Stomach (tissue), 9 donors: Measurements from ENCODE around the gene DOCK4. TPM values are rescaled to one million over a fixed set of nuclear protein-coding genes. Genes with fewer than 3 reads are reported as not detected.

Experiments used
- DNase-seq, 2 donors: peaks; one replicate each; pipeline versions ENCODE4 v3.0.0 to v3.0.0-alpha.2; 2013 to 2019
- H3K27ac ChIP-seq, 5 donors: fragments of 200-600 bp in 4 of 5; sonication (generic) in 4 of 5; one replicate each; pipeline ENCODE4 v1.5.1; 2013 to 2019; ENCODE audit warnings: mild to moderate bottlenecking in 1 of 5, moderate library complexity in 1 of 5
- H3K27me3 ChIP-seq, 3 donors: fragments of 200-600 bp; sonication (generic); one replicate each; pipeline ENCODE4 v1.5.1; 2017 to 2019; ENCODE audit warnings: mixed run types in 1 of 3
- H3K36me3 ChIP-seq, 4 donors: fragments of 200-600 bp; sonication (generic); 1 replicate in 3 of 4; 2 replicates in 1 of 4; pipeline ENCODE4 v1.5.1; 2016 to 2019
- H3K4me1 ChIP-seq, 4 donors: fragments of 200-600 bp; sonication (generic); one replicate each; pipeline ENCODE4 v1.5.1; 2016 to 2019
- H3K4me3 ChIP-seq, 4 donors: fragments of 200-600 bp; sonication (generic) in 3 of 4; one replicate each; pipeline ENCODE4 v1.5.1; 2016 to 2019; ENCODE audit warnings: mild to moderate bottlenecking in 1 of 4
- H3K9me3 ChIP-seq, 4 donors: fragments of 200-600 bp; sonication (generic); one replicate each; pipeline ENCODE4 v1.5.1; 2016 to 2019
- EP300 ChIP-seq: sonication (generic); formaldehyde crosslinking; IDR thresholded peaks from one replicate; pipeline ENCODE4 v1.6.1; 2017; ENCODE audit warnings: antibody characterized with exemption
- POLR2A ChIP-seq, 4 donors: fragments of 450-650 bp; IDR thresholded peaks; one replicate each; pipeline ENCODE4 v1.6.1; 2016; ENCODE audit warnings: antibody characterized with exemption in 4 of 4, control low read depth in 2 of 4, mild to moderate bottlenecking in 1 of 4, moderate library complexity in 1 of 4
- POLR2AphosphoS5 ChIP-seq, 3 donors: sonication (generic); formaldehyde crosslinking; IDR thresholded peaks; one replicate each; pipeline ENCODE4 v1.6.1; 2016; ENCODE audit warnings: antibody characterized with exemption in 3 of 3
- WGBS, 5 donors: extraction: QIAGEN DNeasy Blood & Tissue Kit in 3 of 5; methylation state at CpG; one replicate each; pipeline versions ENCODE4 v1.1.5 to v1.1.7; 2013 to 2018; 5-methylcytosine and 5-hydroxymethylcytosine counted together
- intact Hi-C: fragments of 100-400 bp; cut with DNase I; formaldehyde crosslinking; loops from one replicate; pipeline ENCODE4 v1.15.1; 2023; ENCODE audit warnings: low total_unique reads
- polyA plus RNA-seq, 3 donors: library from polyadenylated mRNA; stranded (reverse); fragments of 200-250 nt; gene quantifications; one replicate each; pipeline ENCODE4 v1.2.3, GENCODE V29; 2013
- total RNA-seq, 5 donors: library from RNA; depleted of rRNA; stranded (reverse); fragments of >200 nt; gene quantifications; one replicate each; pipeline versions ENCODE4 v1.1.0 to v1.2.3, GENCODE V29; 2014 to 2016
- TF ChIP-seq, protein P1 (sequence below), 7 experiments: fragments of 450-650 bp in 4 of 7; fragments of 200-600 bp in 3 of 7; sonication (generic) in 3 of 7; IDR thresholded peaks; one replicate each; pipeline ENCODE4 v1.5.1; 2016 to 2019; ENCODE audit warnings: antibody characterized with exemption in 7 of 7, control low read depth in 2 of 7, mild to moderate bottlenecking in 1 of 7
- donor health status: healthy with polysubstance abuse.
- donor health status: Bipolar disorder and iron deficiency.
- donor health status: healthy.

DOCK4 gene
- total and polyA plus RNA-seq, 8 donors, result 1.1 to 54.9 (median 16.4) TPM

DNA sequence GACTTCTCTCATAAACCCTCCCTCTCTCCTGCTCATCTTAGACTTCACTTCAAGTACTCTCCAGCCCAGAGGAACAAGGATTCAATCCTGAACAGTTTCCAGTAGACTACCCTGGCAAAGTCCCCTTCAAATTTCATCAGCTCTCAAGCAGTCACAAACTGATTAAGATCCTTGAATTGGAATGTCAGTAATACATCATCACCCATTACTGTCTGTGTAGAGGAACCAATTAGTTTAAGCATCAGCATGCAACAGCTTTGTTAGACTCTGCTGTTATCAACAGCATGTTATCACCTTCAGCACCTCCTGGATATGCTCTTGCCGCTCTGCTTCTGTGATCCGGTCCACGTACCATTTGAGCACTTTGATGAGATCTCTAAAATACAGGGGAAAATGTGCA lies 336.9 kb downstream of the DOCK4 start:
- WGBS, 5 donors, result 90 to 98% (median 95%) methylated on average over 3 of the region's 3 CpGs
- peaks cover 0 to 13% (median 5%) of the 10 kb centered on the region in 4 donors for H3K4me1 ChIP-seq
- intact Hi-C loops, result no loop called here
- no peaks in the 10 kb centered on the region for H3K27me3 ChIP-seq
- TF ChIP-seq POLR2A (IDR thresholded peaks at IDR 0.05) (no peak), EP300 (no peak), POLR2AphosphoS5 (IDR thresholded peaks at IDR 0.05) (no peak)
- TF ChIP-seq, protein P1, sequence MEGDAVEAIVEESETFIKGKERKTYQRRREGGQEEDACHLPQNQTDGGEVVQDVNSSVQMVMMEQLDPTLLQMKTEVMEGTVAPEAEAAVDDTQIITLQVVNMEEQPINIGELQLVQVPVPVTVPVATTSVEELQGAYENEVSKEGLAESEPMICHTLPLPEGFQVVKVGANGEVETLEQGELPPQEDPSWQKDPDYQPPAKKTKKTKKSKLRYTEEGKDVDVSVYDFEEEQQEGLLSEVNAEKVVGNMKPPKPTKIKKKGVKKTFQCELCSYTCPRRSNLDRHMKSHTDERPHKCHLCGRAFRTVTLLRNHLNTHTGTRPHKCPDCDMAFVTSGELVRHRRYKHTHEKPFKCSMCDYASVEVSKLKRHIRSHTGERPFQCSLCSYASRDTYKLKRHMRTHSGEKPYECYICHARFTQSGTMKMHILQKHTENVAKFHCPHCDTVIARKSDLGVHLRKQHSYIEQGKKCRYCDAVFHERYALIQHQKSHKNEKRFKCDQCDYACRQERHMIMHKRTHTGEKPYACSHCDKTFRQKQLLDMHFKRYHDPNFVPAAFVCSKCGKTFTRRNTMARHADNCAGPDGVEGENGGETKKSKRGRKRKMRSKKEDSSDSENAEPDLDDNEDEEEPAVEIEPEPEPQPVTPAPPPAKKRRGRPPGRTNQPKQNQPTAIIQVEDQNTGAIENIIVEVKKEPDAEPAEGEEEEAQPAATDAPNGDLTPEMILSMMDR (IDR thresholded peaks at IDR 0.05), result no peak
- H3K4me3 ChIP-seq, result no peak overlapping the region
- no peaks in the 10 kb centered on the region for H3K9me3 ChIP-seq
- no peak overlapping the region for H3K27ac ChIP-seq
- no peak for DNase-seq
- peaks cover 0 to 14% (median 10%) of the 10 kb centered on the region in 4 donors for H3K36me3 ChIP-seq

DNA sequence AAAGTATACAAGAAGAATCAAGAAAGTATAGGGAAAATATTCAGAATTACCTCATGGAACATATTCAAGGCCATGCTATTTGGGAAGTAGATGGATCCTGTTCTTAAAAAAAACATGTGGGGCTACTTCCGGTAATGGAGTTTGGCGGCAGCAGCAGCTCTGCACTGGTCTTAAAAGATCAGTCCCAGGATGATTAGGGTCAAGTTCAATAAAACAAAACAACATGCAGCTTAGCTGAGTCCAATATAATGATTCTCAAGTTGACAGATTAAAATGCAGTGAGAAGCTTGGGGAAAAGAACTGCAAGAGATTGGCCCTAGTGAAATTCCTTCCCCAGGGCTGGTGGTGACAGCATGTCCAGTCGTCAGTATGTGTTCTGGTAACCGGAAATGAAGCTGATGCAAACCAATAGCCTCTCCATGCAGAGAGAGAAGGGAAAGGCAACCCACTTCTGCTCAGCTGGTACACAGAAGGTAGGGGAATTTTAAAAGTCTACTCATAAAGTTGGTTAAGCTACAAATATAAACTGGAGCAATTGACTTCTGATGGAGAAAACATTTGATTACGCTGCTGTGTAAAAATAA lies 338.8 kb downstream of the DOCK4 start:
- 74 to 86% (median 85%) methylated on average over 5 of the region's 5 CpGs for WGBS, 5 donors
- Histone ChIP-seq H3K9me3 (no peaks in the 10 kb centered on the region), H3K27me3 (no peaks in the 10 kb centered on the region), H3K4me1 (no peaks in the 10 kb centered on the region), H3K27ac (no peak overlapping the region), H3K4me3 (no peak overlapping the region), H3K36me3 (peaks cover 0 to 14% (median 12%) of the 10 kb centered on the region in 4 donors)
- DNase-seq, result no peak
- TF ChIP-seq, protein P1 (IDR thresholded peaks at IDR 0.05), result no peak
- TF ChIP-seq POLR2A (IDR thresholded peaks at IDR 0.05), result no peak
- no peak for TF ChIP-seq EP300
- no peak for TF ChIP-seq POLR2AphosphoS5 (IDR thresholded peaks at IDR 0.05)
- intact Hi-C loops, result no loop called here

DNA sequence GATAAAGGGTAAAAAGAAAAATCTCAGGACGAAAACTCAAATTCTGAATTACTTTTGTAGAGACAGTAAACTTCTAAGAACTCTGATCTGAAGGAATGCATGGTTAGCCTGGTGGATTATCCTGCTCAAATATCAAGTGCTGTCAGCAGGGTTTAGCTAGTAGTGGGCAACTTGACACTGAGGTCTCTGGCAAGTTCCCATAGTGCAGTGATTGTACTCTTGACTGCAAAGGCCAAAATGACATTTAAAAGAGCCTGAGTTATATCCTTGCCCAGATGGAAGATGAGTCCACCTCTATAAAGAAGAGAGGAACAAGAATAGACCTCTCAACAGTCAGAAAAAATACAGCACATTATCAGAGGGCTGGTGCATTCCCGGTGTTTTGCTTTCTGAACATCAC lies 339.4 kb downstream of the DOCK4 start:
- intact Hi-C loops, result no loop called here
- no peak for DNase-seq
- H3K27me3 ChIP-seq, result no peaks in the 10 kb centered on the region
- peaks cover 0 to 14% (median 12%) of the 10 kb centered on the region in 4 donors for H3K36me3 ChIP-seq
- no peak overlapping the region for H3K27ac ChIP-seq
- H3K4me1 ChIP-seq, result no peaks in the 10 kb centered on the region
- TF ChIP-seq POLR2AphosphoS5 (IDR thresholded peaks at IDR 0.05) (no peak), EP300 (no peak), POLR2A (IDR thresholded peaks at IDR 0.05) (no peak)
- TF ChIP-seq, protein P1 (IDR thresholded peaks at IDR 0.05), result no peak
- no peaks in the 10 kb centered on the region for H3K9me3 ChIP-seq
- 84 to 93% (median 92%) methylated on average over 2 of the region's 2 CpGs for WGBS, 5 donors
- no peak overlapping the region for H3K4me3 ChIP-seq

DNA sequence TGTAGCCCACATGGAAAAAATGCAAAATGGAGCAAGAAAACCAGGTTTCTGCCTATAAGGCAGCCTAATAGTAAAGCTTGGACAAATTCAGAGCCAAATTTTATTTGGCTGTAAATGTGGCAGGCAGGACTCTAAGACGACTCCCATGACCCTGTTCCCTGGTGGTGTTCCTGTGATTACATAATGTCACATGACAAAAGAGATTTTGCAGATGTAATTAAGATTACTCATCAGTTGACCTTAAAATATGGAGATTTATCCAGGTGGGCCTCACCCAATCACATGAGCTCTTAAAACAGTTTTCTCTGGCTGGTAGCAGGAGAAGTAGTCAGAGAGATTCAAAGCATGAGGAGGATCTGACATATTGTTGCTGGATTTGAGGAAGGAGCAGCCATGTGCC lies 340.8 kb downstream of the DOCK4 start:
- intact Hi-C loops, result no loop called here
- TF ChIP-seq, protein P1 (IDR thresholded peaks at IDR 0.05), result no peak
- TF ChIP-seq POLR2A (IDR thresholded peaks at IDR 0.05) (no peak), POLR2AphosphoS5 (IDR thresholded peaks at IDR 0.05) (no peak), EP300 (no peak)
- no peaks in the 10 kb centered on the region for H3K4me1 ChIP-seq
- DNase-seq, result no peak
- WGBS, 5 donors, result 59 to 82% (median 69%) methylated on average over 1 of the region's 1 CpG
- no peaks in the 10 kb centered on the region for H3K27me3 ChIP-seq
- H3K4me3 ChIP-seq, result no peak overlapping the region
- no peak overlapping the region for H3K27ac ChIP-seq
- H3K9me3 ChIP-seq, result no peaks in the 10 kb centered on the region
- H3K36me3 ChIP-seq, result peaks cover 0 to 19% (median 13%) of the 10 kb centered on the region in 4 donors
